Measurements from ENCODE around the gene TXNDC16. TPM values are rescaled to one million over a fixed set of nuclear protein-coding genes. Genes with fewer than 3 reads are reported as not detected.

Gene TXNDC16
- total and polyA plus RNA-seq, 9 of the 15 experiments (the other 6 are each of a cell fraction or from before 2014, with no cell fraction given), result 1.8 to 6.2 (median 4.9) TPM

GRCh38 chr14:52399104-52399503, 153.2 kb downstream of the TXNDC16 start:
- Histone ChIP-seq H3K27ac (ENCODE audit: extremely low read depth, low read depth, low read length) (no peak overlapping the region), H3K4me2 (ENCODE audit: insufficient read depth, low read length) (no peak overlapping the region), H2AFZ (ENCODE audit: low read depth, low read length) (no peak overlapping the region), H3K27me3 (ENCODE audit: control insufficient read depth in 2 of 2, insufficient read depth in 2 of 2, low read length in 2 of 2) (no peaks in the 10 kb centered on the region; a peak in 2 of 5 replicates), H4K20me1 (replicated peaks; ENCODE audit: control insufficient read depth, insufficient read depth, low read length) (no peaks in the 10 kb centered on the region), H3K4me1 (replicated peaks in 1 of 2; ENCODE audit: control insufficient read depth in 2 of 2, insufficient read depth in 2 of 2, low read length in 2 of 2) (no peaks in the 10 kb centered on the region; a peak in 1 of 5 replicates), H3K4me3 (no peak overlapping the region), H3K36me3 (ENCODE audit: control insufficient read depth, insufficient read depth, low read length) (no peaks in the 10 kb centered on the region), H3K79me2 (ENCODE audit: control insufficient read depth, insufficient read depth, low read length) (no peaks in the 10 kb centered on the region), H3K9ac (ENCODE audit: insufficient read depth in 1 of 2, low read depth in 2 of 2, low read length in 2 of 2) (no peak overlapping the region), H3K9me1 (ENCODE audit: control insufficient read depth, insufficient read depth, low read length) (no peaks in the 10 kb centered on the region), H3K9me3 (replicated peaks; ENCODE audit: control insufficient read depth, insufficient read depth, low read depth, low read length) (no peaks in the 10 kb centered on the region)
- ChIA-PET POLR2A (no interaction called here), CTCF (ENCODE audit: low intra/inter-chr PET ratio) (no interaction called here)
- no peak for ATAC-seq
- intact Hi-C loops (cut with micrococcal nuclease) (no loop called here), in situ Hi-C loops (cut with MboI) (no loop called here)
- WGBS (ENCODE audit: insufficient coverage, low coverage, missing lambda C conversion rate), result 0% methylated on average over 4 of the region's 5 CpGs
- BruUV-seq (replicated peaks), result no TSS peak
- no peak for FAIRE-seq
- DNase-seq (ENCODE audit: extremely low read depth in 1 of 4, low spot score in 3 of 4), result no peak
- no peak for TF ChIP-seq CREB1 (IDR thresholded peaks at IDR 0.05)
- no peak for TF ChIP-seq CREB1 (CRISPR knock-in tag; IDR thresholded peaks at IDR 0.05)
- TF ChIP-seq ZBTB9 (CRISPR knock-in tag; IDR thresholded peaks at IDR 0.05), result no peak
- TF ChIP-seq ZNF280B (CRISPR knock-in tag; IDR thresholded peaks at IDR 0.05), result no peak
- TF ChIP-seq FOXP1 (CRISPR knock-in tag; IDR thresholded peaks at IDR 0.05), result no peak
- no peak for TF ChIP-seq FOXP4 (CRISPR knock-in tag; IDR thresholded peaks at IDR 0.05; ENCODE audit: borderline replicate concordance)
- TF ChIP-seq SMAD4 (CRISPR knock-in tag; conservative IDR thresholded peaks at IDR 0.05), result no peak
- TF ChIP-seq MCM2 (IDR thresholded peaks at IDR 0.05; ENCODE audit: low read depth), result no peak
- TF ChIP-seq ZFPM2 (CRISPR knock-in tag; IDR thresholded peaks at IDR 0.05), result no peak
- TF ChIP-seq ZNF134 (CRISPR knock-in tag; conservative IDR thresholded peaks at IDR 0.05), result no peak
- no peak for TF ChIP-seq ZNF655 (CRISPR knock-in tag; IDR thresholded peaks at IDR 0.05)
- TF ChIP-seq JUNB (CRISPR knock-in tag; conservative IDR thresholded peaks at IDR 0.05), result no peak
- no peak for TF ChIP-seq HDGF (IDR thresholded peaks at IDR 0.05)
- no peak for TF ChIP-seq ZNF232 (CRISPR knock-in tag; IDR thresholded peaks at IDR 0.05)
- no peak for TF ChIP-seq AFF4 (CRISPR knock-in tag; IDR thresholded peaks at IDR 0.05)

Measured in K562 (cell line).